Endometrial microvascular endothelial cells (primary cell): Measurements from ENCODE around the gene HIPK3. TPM values are rescaled to one million over a fixed set of nuclear protein-coding genes. Genes with fewer than 3 reads are reported as not detected.
"Not testable (repeated sequence)": the region's sequence is repeated elsewhere in the genome, so short reads cannot be mapped to it uniquely, and the experiment has no call there.

ENCODE experiments used
- in situ Hi-C: cut with HindIII; loops from 2 replicates; pipeline ENCODE4 v1.10.0; 2017; ENCODE audit warnings: low sequenced_read_pairs, low pct_unique_long_range_greater_than_20kb; ENCODE audit errors: inconsistent ontology term
- total RNA-seq: library from RNA; depleted of rRNA; stranded (reverse); fragments of >200 nt; gene quantifications from one replicate; pipeline ENCODE4 v1.2.3, GENCODE V29; 2015; ENCODE audit errors: inconsistent ontology term

The HIPK3 gene
- total RNA-seq, 1 donor from 2014 or later = 23.4 TPM

- in situ Hi-C loops = no loop called here
These were observed 883 bp downstream of the HIPK3 start for GRCh38 chr11:33257897-33258630.

GRCh38 chr11:33258631-33259205, 1.5 kb downstream of the HIPK3 start:
- in situ Hi-C loops = no loop called here

GRCh38 chr11:33259869-33260268, 2.7 kb downstream of the HIPK3 start:
- in situ Hi-C loops = no loop called here

- in situ Hi-C loops = not testable (repeated sequence)
These were observed 4.2 kb downstream of the HIPK3 start for GRCh38 chr11:33261350-33261749.

- in situ Hi-C loops = no loop called here
These were observed 4.9 kb downstream of the HIPK3 start for GRCh38 chr11:33262011-33262645.

GRCh38 chr11:33263549-33263948, 6.4 kb downstream of the HIPK3 start:
- in situ Hi-C loops = no loop called here

- in situ Hi-C loops = no loop called here
These were observed 7.7 kb downstream of the HIPK3 start for GRCh38 chr11:33264926-33265325.

- in situ Hi-C loops = no loop called here
These were observed 9.4 kb downstream of the HIPK3 start for GRCh38 chr11:33266393-33267215.

- in situ Hi-C loops = no loop called here
These were observed 11.9 kb downstream of the HIPK3 start for GRCh38 chr11:33268945-33269540.

GRCh38 chr11:33269822-33270221, 12.6 kb downstream of the HIPK3 start:
- in situ Hi-C loops = no loop called here

- in situ Hi-C loops = no loop called here
These were observed 13.9 kb downstream of the HIPK3 start for GRCh38 chr11:33271059-33271458.

GRCh38 chr11:33272338-33273107, 15.3 kb downstream of the HIPK3 start:
- in situ Hi-C loops = no loop called here

GRCh38 chr11:33273656-33274055, 16.5 kb downstream of the HIPK3 start:
- in situ Hi-C loops = no loop called here

GRCh38 chr11:33280411-33280810, 23.2 kb downstream of the HIPK3 start:
- in situ Hi-C loops = no loop called here

GRCh38 chr11:33281758-33282157, 24.6 kb downstream of the HIPK3 start:
- in situ Hi-C loops = no loop called here

GRCh38 chr11:33284818-33285217, 27.6 kb downstream of the HIPK3 start:
- in situ Hi-C loops = no loop called here

GRCh38 chr11:33290319-33290718, 33.1 kb downstream of the HIPK3 start:
- in situ Hi-C loops = no loop called here

GRCh38 chr11:33291004-33291777, 34.0 kb downstream of the HIPK3 start:
- in situ Hi-C loops = no loop called here
